NCI-H1694 treated with DMSO at 0.1 percent for 48 hours (cell line): ENCODE measurements around the gene PITRM1.
"Not testable (repeated sequence)": the region's sequence is repeated elsewhere in the genome, so short reads cannot be mapped to it uniquely, and the experiment has no call there.

Source experiments
- DNase-seq: peaks from one replicate; lab custom pipeline; 2025; lab: John Stamatoyannopoulos, UW

The PITRM1 gene

GRCh38 chr10:3122034-3122433 lies 50.5 kb downstream of the PITRM1 start:
- DNase-seq, result no peak

GRCh38 chr10:3119796-3120459 lies 52.7 kb downstream of the PITRM1 start:
- no peak for DNase-seq

GRCh38 chr10:3118641-3119091 lies 53.9 kb downstream of the PITRM1 start:
- no peak for DNase-seq

- DNase-seq, result no peak
Observed at GRCh38 chr10:3117486-3117885, 55.1 kb downstream of the PITRM1 start.

GRCh38 chr10:3116508-3117100 lies 56.0 kb downstream of the PITRM1 start:
- DNase-seq, result no peak

GRCh38 chr10:3115685-3116084 lies 56.9 kb downstream of the PITRM1 start:
- DNase-seq, result no peak

GRCh38 chr10:3113343-3113720 lies 59.2 kb downstream of the PITRM1 start:
- no peak for DNase-seq

GRCh38 chr10:3111621-3112163 lies 60.9 kb downstream of the PITRM1 start:
- DNase-seq, result no peak

- DNase-seq, result no peak
Observed at GRCh38 chr10:3110782-3111620, 61.6 kb downstream of the PITRM1 start.

GRCh38 chr10:3109633-3110032 lies 62.9 kb downstream of the PITRM1 start:
- DNase-seq, result no peak

GRCh38 chr10:3109196-3109595 lies 63.4 kb downstream of the PITRM1 start:
- DNase-seq, result no peak

GRCh38 chr10:3108575-3109105 lies 63.9 kb downstream of the PITRM1 start:
- no peak for DNase-seq

GRCh38 chr10:3108033-3108432 lies 64.5 kb downstream of the PITRM1 start:
- no peak for DNase-seq

- no peak for DNase-seq
Observed at GRCh38 chr10:3107426-3107961, 65.1 kb downstream of the PITRM1 start.

GRCh38 chr10:3106928-3107425 lies 65.6 kb downstream of the PITRM1 start:
- DNase-seq, result no peak

GRCh38 chr10:3106328-3106727 lies 66.3 kb downstream of the PITRM1 start:
- not testable (repeated sequence) for DNase-seq

GRCh38 chr10:3105905-3106304 lies 66.7 kb downstream of the PITRM1 start:
- DNase-seq, result no peak

- no peak for DNase-seq
Observed at GRCh38 chr10:3105166-3105565, 67.4 kb downstream of the PITRM1 start.

- DNase-seq, result no peak
Observed at GRCh38 chr10:3104251-3104918, 68.2 kb downstream of the PITRM1 start.

GRCh38 chr10:3103646-3104045 lies 68.9 kb downstream of the PITRM1 start:
- DNase-seq, result no peak

- DNase-seq, result no peak
Observed at GRCh38 chr10:3102720-3103427, 69.7 kb downstream of the PITRM1 start.
